OCI-LY7 (cell line): Measurements from ENCODE around the gene SH3BP1. TPM values are rescaled to one million over a fixed set of nuclear protein-coding genes. Genes with fewer than 3 reads are reported as not detected.
"Not testable (repeated sequence)": the region's sequence is repeated elsewhere in the genome, so short reads cannot be mapped to it uniquely, and the experiment has no call there.

Source experiments
- BruUV-seq: library from RNA; stranded (reverse); fragments of 400-500 nt; replicated peaks from 2 replicates; lab custom pipeline; 2021; lab: Mats Ljungman, UMichigan
- CTCF ChIA-PET: fragments of 300-600 bp; sonication (Branson Sonifier 250); formaldehyde crosslinking; loops from one replicate; lab custom pipeline; 2022; ENCODE audit warnings: antibody characterized with exemption; ENCODE audit not compliant: unreplicated experiment; lab: Charles Lee
- POLR2A ChIA-PET: fragments of 300-600 bp; sonication (Branson Sonifier 250); formaldehyde crosslinking; loops from one replicate; lab custom pipeline; 2022; ENCODE audit warnings: antibody characterized with exemption; lab: Charles Lee
- DNase-seq: peaks from one replicate; pipeline ENCODE4 v3.0.0-alpha.2; 2015; ENCODE audit warnings: low spot score
- H2AFZ ChIP-seq: fragments of 200-600 bp; sonication (generic), shearing (Covaris generic); 2 replicates; pipeline ENCODE4 v1.6.1; 2014; ENCODE audit warnings: mild to moderate bottlenecking, antibody characterized with exemption, low read length, moderate library complexity
- H3K27ac ChIP-seq: fragments of 200-600 bp; sonication (generic); 2 replicates; pipeline ENCODE4 v1.5.1; 2014; ENCODE audit warnings: mixed run types, low read depth, mild to moderate bottlenecking, moderate library complexity, low read length, inconsistent platforms; ENCODE audit not compliant: poor library complexity, severe bottlenecking
- H3K36me3 ChIP-seq: fragments of 200-600 bp; sonication (generic); 2 replicates; pipeline ENCODE4 v1.6.1; 2014; ENCODE audit warnings: mild to moderate bottlenecking, antibody characterized with exemption, low read length, moderate library complexity, mixed read lengths; ENCODE audit not compliant: insufficient read depth
- H3K4me1 ChIP-seq: fragments of 200-600 bp; sonication (generic); 2 replicates; pipeline ENCODE4 v1.5.1; 2014; ENCODE audit warnings: mild to moderate bottlenecking, low read length; ENCODE audit not compliant: insufficient read depth, poor library complexity, severe bottlenecking
- H3K4me2 ChIP-seq: fragments of 200-600 bp; sonication (generic); 2 replicates; pipeline ENCODE4 v1.6.1; 2014; ENCODE audit warnings: mild to moderate bottlenecking, low read length
- H3K4me3 ChIP-seq: fragments of 200-600 bp; sonication (generic); 2 replicates; pipeline ENCODE4 v1.5.1; 2014; ENCODE audit warnings: mild to moderate bottlenecking, low read depth, low read length; ENCODE audit not compliant: poor library complexity, severe bottlenecking
- H3K79me2 ChIP-seq: fragments of 200-600 bp; sonication (generic); 2 replicates; pipeline ENCODE4 v1.6.1; 2016; ENCODE audit warnings: low read depth, mild to moderate bottlenecking, low read length, moderate library complexity, mixed read lengths; ENCODE audit not compliant: insufficient read depth
- H3K9me2 ChIP-seq: fragments of 200-600 bp; sonication (generic); 2 replicates; pipeline ENCODE4 v1.6.1; 2016; ENCODE audit warnings: mild to moderate bottlenecking, low read length, mixed read lengths; ENCODE audit not compliant: insufficient read depth
- H3K9me3 ChIP-seq: fragments of 200-600 bp; sonication (generic); 2 replicates; pipeline ENCODE4 v1.6.1; 2014; ENCODE audit warnings: mild to moderate bottlenecking, mixed run types, low read length, mixed read lengths
- H4K20me1 ChIP-seq: fragments of 200-600 bp; sonication (generic); 2 replicates; pipeline ENCODE4 v1.6.1; 2014; ENCODE audit warnings: mild to moderate bottlenecking, antibody characterized with exemption, low read length, moderate library complexity, mixed read lengths; ENCODE audit not compliant: insufficient read depth
- CTCF ChIP-seq: fragments of 200-600 bp; sonication (generic); conservative IDR thresholded peaks from 2 replicates; pipeline ENCODE4 v1.5.1; 2014; ENCODE audit warnings: mild to moderate bottlenecking, antibody characterized with exemption, low read length, moderate library complexity, mixed read lengths
- EZH2phosphoT487 ChIP-seq: fragments of 200-600 bp; sonication (generic); IDR thresholded peaks from 2 replicates; pipeline ENCODE4 v1.6.1; 2018; ENCODE audit warnings: low read depth, borderline replicate concordance, mild to moderate bottlenecking, mixed run types, antibody characterized with exemption, low read length, moderate library complexity, mixed read lengths
- intact Hi-C: fragments of 100-400 bp; cut with micrococcal nuclease; formaldehyde crosslinking; loops from one replicate; pipeline ENCODE4 v1.10.0; 2022; ENCODE audit not compliant: unreplicated experiment
- total RNA-seq, 2 experiments: library from RNA; depleted of rRNA in 1 of 2; stranded (reverse); fragments of >200 nt in 1 of 2; shearing (Covaris generic) in 1 of 2; gene quantifications; 2 replicates each; pipeline ENCODE4 v1.2.3, GENCODE V29; 2014 to 2022

Gene SH3BP1
- total RNA-seq, 2 experiments from 2014 or later = 15.3 to 48.4 TPM

DNA sequence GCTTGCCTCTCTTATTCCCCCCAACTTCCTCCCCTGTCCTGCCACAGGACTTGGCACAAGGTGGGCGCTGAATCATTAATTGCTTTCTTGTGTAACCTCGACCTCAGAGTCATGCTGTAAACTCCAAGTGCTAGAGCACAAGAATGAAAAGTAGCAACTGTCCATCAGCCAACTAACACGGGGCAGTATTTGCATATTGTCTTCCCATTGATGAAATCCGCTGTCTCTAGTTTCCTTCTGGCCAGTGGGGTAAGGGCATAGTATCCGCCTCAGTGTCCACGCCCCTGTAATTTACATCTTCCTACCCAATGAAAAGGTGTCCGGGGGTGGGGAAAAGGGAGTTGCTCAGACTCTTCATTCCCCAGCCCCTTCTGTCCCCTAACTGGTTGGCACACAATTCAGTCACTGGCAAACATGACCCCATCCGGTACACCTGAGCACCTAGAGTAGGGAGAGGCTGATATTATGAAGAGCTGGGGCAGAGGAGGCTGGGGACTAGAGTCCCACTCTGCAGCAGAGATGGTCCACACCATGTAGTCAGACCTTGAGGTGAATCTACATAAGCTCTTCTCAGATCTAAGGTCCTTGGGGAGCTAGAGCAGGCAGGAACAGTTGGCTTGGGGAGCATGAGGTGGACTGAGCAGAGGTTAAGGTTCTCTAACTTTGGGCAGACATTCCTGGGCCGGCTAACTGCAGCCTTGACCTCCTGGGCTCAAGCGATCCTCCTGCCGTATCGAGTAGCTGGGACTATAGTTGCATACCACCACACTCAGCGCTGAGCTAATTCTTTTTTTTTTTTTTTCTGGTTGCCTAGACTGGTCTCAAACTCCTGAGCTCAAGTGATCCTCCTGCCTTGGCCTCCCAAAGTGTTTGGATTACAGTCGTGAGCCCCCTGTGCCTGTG lies 37.7 kb upstream of the SH3BP1 start:
- DNase-seq = peak; percentile 65
- no peak overlapping the region for H3K27ac ChIP-seq
- ChIA-PET CTCF (interaction anchor here (1.2 kb wide), 1 partner anchor 10 kb away, joined by 8 read pairs; no protein-coding TSS in a partner anchor), POLR2A (interaction anchor here (0.7 kb wide), 1 partner anchor 62 kb away, joined by 3 read pairs; no protein-coding TSS in a partner anchor)
- peak overlapping the region; percentile 56 for H3K4me2 ChIP-seq
- TF ChIP-seq EZH2phosphoT487 (no peak), CTCF (no peak)
- intact Hi-C loops = no loop called here
- no peaks in the 10 kb centered on the region for H4K20me1 ChIP-seq
- H2AFZ ChIP-seq = peak overlapping the region; percentile 54; the same call in 1 of the 2 replicates
- no peaks in the 10 kb centered on the region for H3K79me2 ChIP-seq
- H3K9me2 ChIP-seq = no peaks in the 10 kb centered on the region
- H3K9me3 ChIP-seq = no peaks in the 10 kb centered on the region
- peaks cover 20% of the 10 kb centered on the region for H3K4me1 ChIP-seq
- no peaks in the 10 kb centered on the region for H3K36me3 ChIP-seq
- H3K4me3 ChIP-seq = no peak overlapping the region
- BruUV-seq = no TSS peak

- H3K9me3 ChIP-seq, H3K9me2 ChIP-seq, H3K4me3 ChIP-seq, intact Hi-C loops, H2AFZ ChIP-seq, H3K27ac ChIP-seq, H3K79me2 ChIP-seq, H3K4me2 ChIP-seq, H4K20me1 ChIP-seq, DNase-seq, BruUV-seq, H3K36me3 ChIP-seq: not testable (repeated sequence)
- ChIA-PET CTCF (interaction anchor here (1.2 kb wide), 1 partner anchor 11 kb away, joined by 8 read pairs; no protein-coding TSS in a partner anchor), POLR2A (interaction anchor here (0.7 kb wide), 2 partner anchors 63 to 128 kb away, joined by 3 to 5 read pairs; no protein-coding TSS in a partner anchor)
- H3K4me1 ChIP-seq = peaks cover 28% of the 10 kb centered on the region
Measured at GRCh38 chr22:37602546-37603277, 36.8 kb upstream of the SH3BP1 start.

DNA sequence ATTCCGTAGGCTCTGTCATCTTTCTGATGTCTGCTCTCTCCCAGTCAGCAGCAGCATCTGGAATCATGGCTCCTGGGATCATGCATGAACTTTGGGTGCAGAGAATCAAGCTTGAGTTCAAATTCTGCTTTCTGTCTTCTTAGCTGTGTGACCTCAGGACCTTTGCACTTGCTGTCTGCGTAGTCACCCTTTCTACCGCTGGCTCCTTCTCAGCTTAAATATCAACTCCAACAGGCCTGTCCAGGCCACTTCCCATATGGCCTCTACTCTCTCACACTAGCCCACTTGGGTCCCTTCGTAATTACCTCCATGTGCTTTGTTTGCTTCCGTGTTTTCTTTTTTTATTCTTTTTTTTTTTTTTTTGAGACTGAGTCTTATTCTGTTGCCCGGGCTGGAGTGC lies 35.4 kb upstream of the SH3BP1 start:
- H3K36me3 ChIP-seq = no peaks in the 10 kb centered on the region
- BruUV-seq = no TSS peak
- no peak overlapping the region for H2AFZ ChIP-seq
- peaks cover 34% of the 10 kb centered on the region for H3K4me1 ChIP-seq
- intact Hi-C loops = no loop called here
- H3K9me3 ChIP-seq = no peaks in the 10 kb centered on the region
- H3K79me2 ChIP-seq = peaks cover 2% of the 10 kb centered on the region; the same call in 1 of the 2 replicates
- no peak overlapping the region for H3K27ac ChIP-seq
- DNase-seq = no peak
- no peak overlapping the region for H3K4me3 ChIP-seq
- no peaks in the 10 kb centered on the region for H4K20me1 ChIP-seq
- TF ChIP-seq CTCF (no peak), EZH2phosphoT487 (no peak)
- no peak overlapping the region for H3K4me2 ChIP-seq
- POLR2A ChIA-PET = interaction anchor here (0.9 kb wide), 1 partner anchor 12 kb away, joined by 4 read pairs; no protein-coding TSS in a partner anchor
- H3K9me2 ChIP-seq = no peaks in the 10 kb centered on the region
- CTCF ChIA-PET = no interaction called here
